ENCODE data around the gene TMTC2.

Gene TMTC2

GRCh38 chr12:83057436-83057835 is 370.7 kb downstream of the TMTC2 start:
- no peaks in the 10 kb centered on the region for H4K20me1 ChIP-seq (ENCODE audit: insufficient read depth)
- no peaks in the 10 kb centered on the region for H3K4me1 ChIP-seq (ENCODE audit: low read depth, poor library complexity, severe bottlenecking)
- H3K4me2 ChIP-seq, result no peak overlapping the region
- no peak overlapping the region for H3K9ac ChIP-seq
- TF ChIP-seq CTCF (conservative IDR thresholded peaks at IDR 0.05; ENCODE audit: low read depth, low read length), result no peak
- H3K27me3 ChIP-seq (ENCODE audit: insufficient read depth, low read depth), result no peaks in the 10 kb centered on the region
- H3K4me3 ChIP-seq (IDR thresholded peaks at IDR 0.05; ENCODE audit: insufficient read depth, low read depth, low read length), result no peak overlapping the region
- no peak overlapping the region for H2AFZ ChIP-seq (ENCODE audit: low read depth)
- no peaks in the 10 kb centered on the region for H3K36me3 ChIP-seq (ENCODE audit: insufficient read depth)
- H3K79me2 ChIP-seq (ENCODE audit: insufficient read depth, low read depth), result no peaks in the 10 kb centered on the region
- no peak overlapping the region for H3K27ac ChIP-seq

GRCh38 chr12:83059107-83059506 is 372.4 kb downstream of the TMTC2 start:
- no peak for TF ChIP-seq CTCF (conservative IDR thresholded peaks at IDR 0.05; ENCODE audit: low read depth, low read length)
- H3K27me3 ChIP-seq (ENCODE audit: insufficient read depth, low read depth), result no peaks in the 10 kb centered on the region
- no peaks in the 10 kb centered on the region for H3K4me1 ChIP-seq (ENCODE audit: low read depth, poor library complexity, severe bottlenecking)
- no peaks in the 10 kb centered on the region for H3K79me2 ChIP-seq (ENCODE audit: insufficient read depth, low read depth)
- no peak overlapping the region for H3K9ac ChIP-seq
- no peak overlapping the region for H3K27ac ChIP-seq
- H3K4me3 ChIP-seq (IDR thresholded peaks at IDR 0.05; ENCODE audit: insufficient read depth, low read depth, low read length), result no peak overlapping the region
- no peaks in the 10 kb centered on the region for H4K20me1 ChIP-seq (ENCODE audit: insufficient read depth)
- H2AFZ ChIP-seq (ENCODE audit: low read depth), result no peak overlapping the region
- H3K4me2 ChIP-seq, result no peak overlapping the region
- no peaks in the 10 kb centered on the region for H3K36me3 ChIP-seq (ENCODE audit: insufficient read depth)

GRCh38 chr12:83065562-83065961 is 378.9 kb downstream of the TMTC2 start:
- Histone ChIP-seq H3K4me2 (no peak overlapping the region), H3K9ac (no peak overlapping the region), H3K36me3 (ENCODE audit: insufficient read depth) (no peaks in the 10 kb centered on the region), H3K4me3 (IDR thresholded peaks at IDR 0.05; ENCODE audit: insufficient read depth, low read depth, low read length) (no peak overlapping the region), H4K20me1 (ENCODE audit: insufficient read depth) (no peaks in the 10 kb centered on the region), H3K27me3 (ENCODE audit: insufficient read depth, low read depth) (no peaks in the 10 kb centered on the region), H2AFZ (ENCODE audit: low read depth) (no peak overlapping the region), H3K79me2 (ENCODE audit: insufficient read depth, low read depth) (no peaks in the 10 kb centered on the region), H3K27ac (no peak overlapping the region), H3K4me1 (ENCODE audit: low read depth, poor library complexity, severe bottlenecking) (no peaks in the 10 kb centered on the region)
- TF ChIP-seq CTCF (conservative IDR thresholded peaks at IDR 0.05; ENCODE audit: low read depth, low read length), result no peak

- H3K79me2 ChIP-seq (ENCODE audit: insufficient read depth, low read depth), result no peaks in the 10 kb centered on the region
- no peak overlapping the region for H3K4me3 ChIP-seq (IDR thresholded peaks at IDR 0.05; ENCODE audit: insufficient read depth, low read depth, low read length)
- H3K27me3 ChIP-seq (ENCODE audit: insufficient read depth, low read depth), result no peaks in the 10 kb centered on the region
- H3K4me1 ChIP-seq (ENCODE audit: low read depth, poor library complexity, severe bottlenecking), result no peaks in the 10 kb centered on the region
- H2AFZ ChIP-seq (ENCODE audit: low read depth), result no peak overlapping the region
- H3K27ac ChIP-seq, result no peak overlapping the region
- H4K20me1 ChIP-seq (ENCODE audit: insufficient read depth), result no peaks in the 10 kb centered on the region
- no peak overlapping the region for H3K9ac ChIP-seq
- TF ChIP-seq CTCF (conservative IDR thresholded peaks at IDR 0.05; ENCODE audit: low read depth, low read length), result no peak
- H3K36me3 ChIP-seq (ENCODE audit: insufficient read depth), result no peaks in the 10 kb centered on the region
- no peak overlapping the region for H3K4me2 ChIP-seq
Measured at GRCh38 chr12:83067981-83068380, 381.3 kb downstream of the TMTC2 start.

Measured in KMS-11 (cell line).